GM19324 (cell line): Measurements from ENCODE around the gene COBL.

Source experiments
- ATAC-seq: cut with Tn5 transposase; IDR thresholded peaks from one replicate; pipeline ENCODE4 v1.9.1; 2021; ENCODE audit warnings: mild to moderate bottlenecking, moderate library complexity; ENCODE audit not compliant: unreplicated experiment, low FRiP score

Gene COBL

GRCh38 chr7:51085034-51085692 lies 231.4 kb downstream of the COBL start:
- ATAC-seq: no peak

- no peak for ATAC-seq
Measured at GRCh38 chr7:51084121-51084520, 232.5 kb downstream of the COBL start.

- ATAC-seq: no peak
Measured at GRCh38 chr7:51082940-51083533, 233.6 kb downstream of the COBL start.

- no peak for ATAC-seq
Measured at GRCh38 chr7:51082096-51082840, 234.3 kb downstream of the COBL start.

- no peak for ATAC-seq
Measured at GRCh38 chr7:51081270-51081890, 235.2 kb downstream of the COBL start.

GRCh38 chr7:51080622-51081269 lies 235.9 kb downstream of the COBL start:
- ATAC-seq: no peak

GRCh38 chr7:51080216-51080615 lies 236.4 kb downstream of the COBL start:
- ATAC-seq: no peak

GRCh38 chr7:51079494-51079893 lies 237.1 kb downstream of the COBL start:
- no peak for ATAC-seq

- ATAC-seq: no peak
Measured at GRCh38 chr7:51078653-51079052, 238.0 kb downstream of the COBL start.

GRCh38 chr7:51077987-51078370 lies 238.6 kb downstream of the COBL start:
- no peak for ATAC-seq

- no peak for ATAC-seq
Measured at GRCh38 chr7:51077316-51077986, 239.2 kb downstream of the COBL start.

- no peak for ATAC-seq
Measured at GRCh38 chr7:51075681-51076580, 240.7 kb downstream of the COBL start.

GRCh38 chr7:51073171-51073570 lies 243.4 kb downstream of the COBL start:
- ATAC-seq: no peak

- ATAC-seq: no peak
Measured at GRCh38 chr7:51072281-51072680, 244.3 kb downstream of the COBL start.

GRCh38 chr7:51071427-51071826 lies 245.2 kb downstream of the COBL start:
- ATAC-seq: no peak

GRCh38 chr7:51070151-51070550 lies 246.5 kb downstream of the COBL start:
- no peak for ATAC-seq

- no peak for ATAC-seq
Measured at GRCh38 chr7:51069411-51070083, 247.1 kb downstream of the COBL start.

- ATAC-seq: no peak
Measured at GRCh38 chr7:51068401-51068800, 248.2 kb downstream of the COBL start.

GRCh38 chr7:51067757-51068156 lies 248.9 kb downstream of the COBL start:
- ATAC-seq: no peak
